Measurements from ENCODE around the gene IPO9. TPM values are rescaled to one million over a fixed set of nuclear protein-coding genes. Genes with fewer than 3 reads are reported as not detected.

The IPO9 gene
- total RNA-seq, 2 experiments from 2014 or later = 65.1 to 66.0 TPM

- peak; percentile 7 for ATAC-seq
- CTCF ChIA-PET = interaction anchor here (0.6 to 2.0 kb wide), 4 partner anchors 9 to 403 kb away, joined by 3 to 12 read pairs (median 4); no protein-coding TSS in a partner anchor
- DNase-seq = no peak
- Mint-ChIP-seq H3K36me3 (ENCODE audit: low read depth) (no peaks in the 10 kb centered on the region), H3K27ac (no peak overlapping the region), H3K4me3 (peak overlapping the region; percentile 15), H3K4me1 (peaks cover 3% of the 10 kb centered on the region), H3K27me3 (peaks cover 36% of the 10 kb centered on the region), H3K9me3 (ENCODE audit: low read depth) (no peaks in the 10 kb centered on the region)
- POLR2A ChIA-PET = no interaction called here
- intact Hi-C loops (cut with DNase I, micrococcal nuclease) = no loop called here
Observed at GRCh38 chr1:201889090-201889968, 60.4 kb downstream of the IPO9 start.

- ChIA-PET POLR2A (no interaction called here), CTCF (interaction anchor here (0.7 to 2.0 kb wide), 2 partner anchors 10 to 12 kb away, joined by 4 to 12 read pairs; no protein-coding TSS in a partner anchor)
- H3K36me3 Mint-ChIP-seq (ENCODE audit: low read depth) = no peaks in the 10 kb centered on the region
Observed at GRCh38 chr1:201890223-201890622, 61.3 kb downstream of the IPO9 start.

GRCh38 chr1:201890806-201891450 is 62.0 kb downstream of the IPO9 start:
- Mint-ChIP-seq H3K9me3 (ENCODE audit: low read depth) (no peaks in the 10 kb centered on the region), H3K27ac (no peak overlapping the region), H3K36me3 (ENCODE audit: low read depth) (no peaks in the 10 kb centered on the region), H3K27me3 (peaks cover 36% of the 10 kb centered on the region), H3K4me3 (no peak overlapping the region), H3K4me1 (peaks cover 4% of the 10 kb centered on the region)
- no peak for ATAC-seq
- ChIA-PET CTCF (interaction anchor here (0.7 kb wide), 1 partner anchor 142 kb away, joined by 4 read pairs; no protein-coding TSS in a partner anchor), POLR2A (no interaction called here)
- intact Hi-C loops (cut with DNase I, micrococcal nuclease) = no loop called here
- no peak for DNase-seq

More at GRCh38 chr1:201890223-201890622, 61.3 kb downstream of the IPO9 start:
- Mint-ChIP-seq H3K4me1 (peaks cover 3% of the 10 kb centered on the region), H3K4me3 (no peak overlapping the region), H3K27ac (no peak overlapping the region), H3K27me3 (peaks cover 36% of the 10 kb centered on the region), H3K9me3 (ENCODE audit: low read depth) (no peaks in the 10 kb centered on the region)
- ATAC-seq (no peak), DNase-seq (no peak)
- intact Hi-C loops (cut with DNase I, micrococcal nuclease) = no loop called here

GRCh38 chr1:201891451-201892045 is 62.6 kb downstream of the IPO9 start:
- no peaks in the 10 kb centered on the region for H3K36me3 Mint-ChIP-seq (ENCODE audit: low read depth)

GRCh38 chr1:201892211-201892610 is 63.3 kb downstream of the IPO9 start:
- ChIA-PET POLR2A (no interaction called here), CTCF (interaction anchor here (5.8 kb wide), 1 partner anchor 81 kb away, joined by 93 read pairs; no protein-coding TSS in a partner anchor)
- Mint-ChIP-seq H3K36me3 (ENCODE audit: low read depth) (no peaks in the 10 kb centered on the region), H3K9me3 (ENCODE audit: low read depth) (no peaks in the 10 kb centered on the region), H3K4me3 (no peak overlapping the region), H3K4me1 (peaks cover 8% of the 10 kb centered on the region), H3K27ac (no peak overlapping the region), H3K27me3 (peaks cover 29% of the 10 kb centered on the region)
- ATAC-seq = no peak
- DNase-seq = no peak
- intact Hi-C loops (cut with DNase I, micrococcal nuclease) = no loop called here

More at GRCh38 chr1:201891451-201892045, 62.6 kb downstream of the IPO9 start:
- H3K4me1 Mint-ChIP-seq = peaks cover 8% of the 10 kb centered on the region
- H3K27me3 Mint-ChIP-seq = peaks cover 36% of the 10 kb centered on the region
- no peak overlapping the region for H3K4me3 Mint-ChIP-seq
- H3K9me3 Mint-ChIP-seq (ENCODE audit: low read depth) = no peaks in the 10 kb centered on the region
- POLR2A ChIA-PET = no interaction called here
- intact Hi-C loops (cut with DNase I, micrococcal nuclease) = no loop called here
- no peak overlapping the region for H3K27ac Mint-ChIP-seq
- ATAC-seq (no peak), DNase-seq (no peak)
- CTCF ChIA-PET = interaction anchor here (0.7 kb wide), 1 partner anchor 141 kb away, joined by 4 read pairs; no protein-coding TSS in a partner anchor

GRCh38 chr1:201893431-201893830 is 64.5 kb downstream of the IPO9 start:
- no peak overlapping the region for H3K4me3 Mint-ChIP-seq
- intact Hi-C loops (cut with DNase I, micrococcal nuclease) = no loop called here
- peaks cover 21% of the 10 kb centered on the region for H3K27me3 Mint-ChIP-seq
- no peaks in the 10 kb centered on the region for H3K36me3 Mint-ChIP-seq (ENCODE audit: low read depth)
- H3K9me3 Mint-ChIP-seq (ENCODE audit: low read depth) = no peaks in the 10 kb centered on the region
- no peak for ATAC-seq
- CTCF ChIA-PET = interaction anchor here (0.6 to 5.8 kb wide), 9 partner anchors 9 to 1392 kb away, joined by 3 to 93 read pairs (median 3); no protein-coding TSS in a partner anchor
- peaks cover 8% of the 10 kb centered on the region for H3K4me1 Mint-ChIP-seq
- no peak for DNase-seq
- POLR2A ChIA-PET = no interaction called here
- no peak overlapping the region for H3K27ac Mint-ChIP-seq

GRCh38 chr1:201894343-201895119 is 65.6 kb downstream of the IPO9 start:
- ChIA-PET CTCF (interaction anchor here (0.6 to 5.8 kb wide), 15 partner anchors 8 to 1011 kb away, joined by 3 to 93 read pairs (median 9); partner anchors contain the start of genes RNPEP and TIMM17A), POLR2A (no interaction called here)
- H3K27ac Mint-ChIP-seq = no peak overlapping the region
- intact Hi-C loops (cut with DNase I, micrococcal nuclease) = loop anchor here in 1 of 2 experiments (5.0 kb wide), 1 partner anchor 63 kb away; the partner anchor contains the start of gene TIMM17A
- ATAC-seq = no peak
- peaks cover 6% of the 10 kb centered on the region for H3K4me1 Mint-ChIP-seq
- H3K9me3 Mint-ChIP-seq (ENCODE audit: low read depth) = no peaks in the 10 kb centered on the region
- H3K4me3 Mint-ChIP-seq = no peak overlapping the region
- no peaks in the 10 kb centered on the region for H3K36me3 Mint-ChIP-seq (ENCODE audit: low read depth)
- no peak for DNase-seq
- peaks cover 19% of the 10 kb centered on the region for H3K27me3 Mint-ChIP-seq

- no peak overlapping the region for H3K4me3 Mint-ChIP-seq
- ATAC-seq (no peak), DNase-seq (no peak)
- no peak overlapping the region for H3K27ac Mint-ChIP-seq
- no peaks in the 10 kb centered on the region for H3K9me3 Mint-ChIP-seq (ENCODE audit: low read depth)
- intact Hi-C loops (cut with DNase I, micrococcal nuclease) = loop anchor here in 1 of 2 experiments (5.0 kb wide), 1 partner anchor 62 kb away; the partner anchor contains the start of gene TIMM17A
- peaks cover 17% of the 10 kb centered on the region for H3K27me3 Mint-ChIP-seq
- H3K36me3 Mint-ChIP-seq (ENCODE audit: low read depth) = no peaks in the 10 kb centered on the region
- ChIA-PET CTCF (interaction anchor here (0.5 to 5.8 kb wide), 41 partner anchors 9 to 825 kb away, joined by 3 to 93 read pairs (median 5); partner anchors contain the start of genes LMOD1, PTPN7, RNPEP and TIMM17A), POLR2A (interaction anchor here (0.6 to 1.1 kb wide), 3 partner anchors 60 to 204 kb away, joined by 4 to 7 read pairs (median 6); partner anchors contain the start of gene TIMM17A)
- H3K4me1 Mint-ChIP-seq = peaks cover 5% of the 10 kb centered on the region
Observed at GRCh38 chr1:201895120-201895665, 66.2 kb downstream of the IPO9 start.

- ATAC-seq (peak; percentile 96), DNase-seq (peak; percentile 94)
- Mint-ChIP-seq H3K36me3 (ENCODE audit: low read depth) (no peaks in the 10 kb centered on the region), H3K27ac (peak overlapping the region; percentile 56), H3K9me3 (ENCODE audit: low read depth) (no peaks in the 10 kb centered on the region), H3K4me3 (peak overlapping the region; percentile 41), H3K4me1 (peaks cover 5% of the 10 kb centered on the region), H3K27me3 (peaks cover 11% of the 10 kb centered on the region)
- POLR2A ChIA-PET = interaction anchor here (0.6 to 1.1 kb wide), 6 partner anchors 17 to 203 kb away, joined by 3 to 8 read pairs (median 5); partner anchors contain the start of gene TIMM17A
- intact Hi-C loops (cut with DNase I, micrococcal nuclease) = loop anchor here (1.0 to 5.0 kb wide), 7 partner anchors 59 to 239 kb away; partner anchors contain the start of genes TIMM17A (in 2 of the 2) and RNPEP (in 1 of the 2)
- CTCF ChIA-PET = interaction anchor here (0.5 to 5.8 kb wide), 60 partner anchors 8 to 1302 kb away, joined by 3 to 93 read pairs (median 4); partner anchors contain the start of genes IPO9, LMOD1, PTPN7 and RNPEP
Observed at GRCh38 chr1:201895913-201896807, 67.2 kb downstream of the IPO9 start.

Data from activated CD4-positive, alpha-beta T cell treated with anti-CD3 and anti-CD28 coated beads for 36 hours (primary cell).